PC-9 (cell line): ENCODE results near the gene JADE2. TPM values are rescaled to one million over a fixed set of nuclear protein-coding genes. Genes with fewer than 3 reads are reported as not detected.

ENCODE experiments used
- BruUV-seq: library from RNA; stranded (reverse); fragments of 400-500 nt; replicated peaks from 2 replicates; lab custom pipeline; 2021; lab: Mats Ljungman, UMichigan
- CTCF ChIA-PET: fragments of 300-600 bp; sonication (Branson Sonifier 250); formaldehyde crosslinking; loops from one replicate; lab custom pipeline; 2022; ENCODE audit warnings: antibody characterized with exemption; lab: Charles Lee
- POLR2A ChIA-PET: fragments of 300-600 bp; sonication (Branson Sonifier 250); formaldehyde crosslinking; loops from one replicate; lab custom pipeline; 2022; ENCODE audit warnings: antibody characterized with exemption; ENCODE audit not compliant: unreplicated experiment; lab: Charles Lee
- DNase-seq, 2 experiments: peaks; one replicate each; pipeline versions ENCODE4 v3.0.0 to v3.0.0-alpha.2; 2015 to 2022; ENCODE audit warnings: mixed read lengths in 1 of 2
- H2AFZ ChIP-seq: fragments of 200-600 bp; sonication (generic); 2 replicates; pipeline ENCODE4 v1.8.1; 2017; ENCODE audit warnings: antibody characterized with exemption
- H3F3A ChIP-seq: fragments of 200-600 bp; sonication (generic); 2 replicates; pipeline ENCODE4 v1.8.1; 2017; ENCODE audit warnings: antibody characterized with exemption, mild to moderate bottlenecking, low read depth; ENCODE audit not compliant: insufficient read depth
- H3K27ac ChIP-seq: fragments of 200-600 bp; sonication (generic); 2 replicates; pipeline ENCODE4 v1.6.1; 2016; ENCODE audit warnings: mixed run types
- H3K27me3 ChIP-seq: fragments of 200-600 bp; sonication (generic); 2 replicates; pipeline ENCODE4 v1.6.1; 2016; ENCODE audit warnings: low read depth, mixed run types; ENCODE audit not compliant: insufficient read depth
- H3K36me3 ChIP-seq: fragments of 200-600 bp; sonication (generic); 2 replicates; pipeline ENCODE4 v1.6.1; 2016; ENCODE audit warnings: low read depth, mixed run types
- H3K4me1 ChIP-seq: fragments of 200-600 bp; sonication (generic); replicated peaks from 2 replicates; pipeline ENCODE4 v1.6.1; 2016; ENCODE audit warnings: mixed run types; ENCODE audit not compliant: insufficient read depth
- H3K4me2 ChIP-seq: fragments of 200-600 bp; sonication (generic); 2 replicates; pipeline ENCODE4 v1.6.1; 2017; ENCODE audit warnings: mixed run types
- H3K4me3 ChIP-seq: fragments of 200-600 bp; sonication (generic); 2 replicates; pipeline ENCODE4 v1.6.1; 2016; ENCODE audit warnings: mixed run types
- H3K79me2 ChIP-seq: fragments of 200-600 bp; sonication (generic); 2 replicates; pipeline ENCODE4 v1.6.1; 2017; ENCODE audit warnings: low read depth, mixed run types
- H3K9me2 ChIP-seq: fragments of 200-600 bp; sonication (generic); 2 replicates; pipeline ENCODE4 v1.8.1; 2017; ENCODE audit warnings: mild to moderate bottlenecking; ENCODE audit not compliant: insufficient read depth
- H3K9me3 ChIP-seq: fragments of 200-600 bp; sonication (generic); 2 replicates; pipeline ENCODE4 v1.8.1; 2016; ENCODE audit warnings: low read depth; ENCODE audit not compliant: insufficient read depth
- H4K20me1 ChIP-seq: fragments of 200-600 bp; sonication (generic); 2 replicates; pipeline ENCODE4 v1.8.1; 2017; ENCODE audit not compliant: insufficient read depth
- EZH2 ChIP-seq: fragments of 200-600 bp; sonication (generic); IDR thresholded peaks from 2 replicates; pipeline ENCODE4 v1.8.0; 2017; ENCODE audit warnings: antibody characterized with exemption, low read depth
- intact Hi-C: fragments of 100-400 bp; cut with micrococcal nuclease; formaldehyde crosslinking; loops from one replicate; pipeline ENCODE4 v1.10.0; 2022; ENCODE audit not compliant: unreplicated experiment
- total RNA-seq: library from RNA; stranded (reverse); gene quantifications from 2 replicates; pipeline ENCODE4 v1.2.3, GENCODE V29; 2021
- TF ChIP-seq, protein P1 (sequence below): fragments of 200-600 bp; sonication (generic); conservative IDR thresholded peaks from 2 replicates; pipeline ENCODE4 v1.6.1; 2017; ENCODE audit warnings: mixed run types, antibody characterized with exemption, mild to moderate bottlenecking, moderate library complexity

The JADE2 gene
- total RNA-seq, 1 experiment from 2014 or later: 82.1 TPM

GRCh38 chr5:134575316-134575715 lies 49.8 kb downstream of the JADE2 start:
- H2AFZ ChIP-seq: no peak overlapping the region
- intact Hi-C loops: loop anchor here (5.0 kb wide), 1 partner anchor 203 kb away; the partner anchor contains the start of gene UBE2B
- TF ChIP-seq, protein P1, sequence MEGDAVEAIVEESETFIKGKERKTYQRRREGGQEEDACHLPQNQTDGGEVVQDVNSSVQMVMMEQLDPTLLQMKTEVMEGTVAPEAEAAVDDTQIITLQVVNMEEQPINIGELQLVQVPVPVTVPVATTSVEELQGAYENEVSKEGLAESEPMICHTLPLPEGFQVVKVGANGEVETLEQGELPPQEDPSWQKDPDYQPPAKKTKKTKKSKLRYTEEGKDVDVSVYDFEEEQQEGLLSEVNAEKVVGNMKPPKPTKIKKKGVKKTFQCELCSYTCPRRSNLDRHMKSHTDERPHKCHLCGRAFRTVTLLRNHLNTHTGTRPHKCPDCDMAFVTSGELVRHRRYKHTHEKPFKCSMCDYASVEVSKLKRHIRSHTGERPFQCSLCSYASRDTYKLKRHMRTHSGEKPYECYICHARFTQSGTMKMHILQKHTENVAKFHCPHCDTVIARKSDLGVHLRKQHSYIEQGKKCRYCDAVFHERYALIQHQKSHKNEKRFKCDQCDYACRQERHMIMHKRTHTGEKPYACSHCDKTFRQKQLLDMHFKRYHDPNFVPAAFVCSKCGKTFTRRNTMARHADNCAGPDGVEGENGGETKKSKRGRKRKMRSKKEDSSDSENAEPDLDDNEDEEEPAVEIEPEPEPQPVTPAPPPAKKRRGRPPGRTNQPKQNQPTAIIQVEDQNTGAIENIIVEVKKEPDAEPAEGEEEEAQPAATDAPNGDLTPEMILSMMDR: no peak
- TF ChIP-seq EZH2: no peak
- BruUV-seq: no TSS peak
- H3K4me2 ChIP-seq: no peak overlapping the region
- no peak for DNase-seq
- no peaks in the 10 kb centered on the region; the same call in 1 of the 2 replicates for H3F3A ChIP-seq
- peaks cover 12% of the 10 kb centered on the region for H4K20me1 ChIP-seq
- no peaks in the 10 kb centered on the region for H3K9me3 ChIP-seq
- ChIA-PET POLR2A (no interaction called here), CTCF (no interaction called here)
- no peaks in the 10 kb centered on the region for H3K27me3 ChIP-seq
- H3K4me1 ChIP-seq: no peaks in the 10 kb centered on the region
- no peaks in the 10 kb centered on the region for H3K36me3 ChIP-seq
- H3K4me3 ChIP-seq: no peak overlapping the region
- no peaks in the 10 kb centered on the region for H3K79me2 ChIP-seq
- H3K9me2 ChIP-seq: no peaks in the 10 kb centered on the region
- no peak overlapping the region for H3K27ac ChIP-seq

DNA sequence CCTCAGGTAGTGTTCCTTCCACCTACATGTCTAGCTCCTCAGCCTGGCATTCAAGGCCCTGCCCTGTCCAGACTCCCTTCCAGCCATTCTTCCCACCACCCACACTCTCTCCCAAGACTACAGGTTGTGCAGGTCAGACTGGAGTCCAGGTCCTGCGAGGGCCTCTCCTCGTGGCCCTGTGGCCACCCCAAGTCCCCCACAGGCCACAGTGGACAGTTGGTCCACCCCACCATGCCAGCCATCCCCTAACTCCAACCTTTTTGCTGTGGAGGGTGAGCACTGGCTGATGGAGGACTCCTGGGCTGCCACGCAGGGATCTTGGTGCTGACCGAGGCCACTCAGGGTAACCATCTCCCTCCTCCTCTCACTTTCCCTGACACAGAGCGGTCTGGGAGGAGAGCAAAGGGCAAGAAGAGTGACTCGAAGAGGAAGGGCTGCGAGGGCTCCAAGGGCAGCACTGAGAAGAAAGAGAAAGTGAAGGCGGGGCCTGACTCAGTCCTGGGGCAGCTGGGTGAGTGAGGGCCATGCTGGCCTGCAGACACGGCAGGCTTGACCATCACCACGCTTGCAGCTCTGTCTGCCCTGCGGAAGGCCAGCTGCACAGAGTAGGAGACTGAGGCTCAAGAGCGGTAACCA lies 51.0 kb downstream of the JADE2 start:
- CTCF ChIA-PET: interaction anchor here (0.5 kb wide), 1 partner anchor 266 kb away, joined by 4 read pairs; no protein-coding TSS in a partner anchor
- H3K4me2 ChIP-seq: no peak overlapping the region
- intact Hi-C loops: loop anchor here (1.0 to 5.0 kb wide), 4 partner anchors 50 to 275 kb away; partner anchors contain the start of genes CDKN2AIPNL and UBE2B

GRCh38 chr5:134577022-134577795 lies 51.7 kb downstream of the JADE2 start:
- ChIA-PET POLR2A (no interaction called here), CTCF (interaction anchor here (0.6 to 1.1 kb wide), 2 partner anchors 91 to 206 kb away, joined by 3 read pairs; partner anchors contain the start of gene UBE2B)
- Histone ChIP-seq H3K79me2 (no peaks in the 10 kb centered on the region), H3K27me3 (no peaks in the 10 kb centered on the region), H3K27ac (no peak overlapping the region), H3K4me2 (no peak overlapping the region), H3K36me3 (no peaks in the 10 kb centered on the region), H3K9me2 (no peaks in the 10 kb centered on the region), H3K9me3 (no peaks in the 10 kb centered on the region), H4K20me1 (peaks cover 12% of the 10 kb centered on the region), H3F3A (no peaks in the 10 kb centered on the region; the same call in 1 of the 2 replicates), H3K4me1 (no peaks in the 10 kb centered on the region), H2AFZ (no peak overlapping the region), H3K4me3 (no peak overlapping the region)
- DNase-seq: peak in 1 of 2 experiments; percentile 26
- intact Hi-C loops: loop anchor here (1.0 to 5.0 kb wide), 4 partner anchors 50 to 276 kb away; partner anchors contain the start of genes CDKN2AIPNL and UBE2B
- TF ChIP-seq, protein P1: no peak
- no peak for TF ChIP-seq EZH2
- BruUV-seq: no TSS peak

More for the DNA sequence above, 51.0 kb downstream of the JADE2 start:
- no peaks in the 10 kb centered on the region for H3K9me2 ChIP-seq
- POLR2A ChIA-PET: no interaction called here
- H3K36me3 ChIP-seq: no peaks in the 10 kb centered on the region
- DNase-seq: no peak
- H3K4me1 ChIP-seq: no peaks in the 10 kb centered on the region
- peaks cover 12% of the 10 kb centered on the region for H4K20me1 ChIP-seq
- H3F3A ChIP-seq: no peaks in the 10 kb centered on the region; the same call in 1 of the 2 replicates
- TF ChIP-seq EZH2: no peak
- no peak overlapping the region for H3K27ac ChIP-seq
- no peaks in the 10 kb centered on the region for H3K9me3 ChIP-seq
- no TSS peak for BruUV-seq
- H3K27me3 ChIP-seq: no peaks in the 10 kb centered on the region
- no peaks in the 10 kb centered on the region for H3K79me2 ChIP-seq
- H2AFZ ChIP-seq: no peak overlapping the region
- H3K4me3 ChIP-seq: no peak overlapping the region
